Activated T-helper 1 cell treated with anti-CD3 and anti-CD28 coated beads, Interleukin-12 subunit alpha, Interleukin-12 subunit beta, Interleukin-2, Interleukin-4 antibody, amounts not matched to agents 30 ng/mL and 10 ng/mL and 1 ng/mL, durations not matched to agents 14 hours and 24 hours and 36 hours (primary cell): ENCODE measurements around the gene HNRNPAB. TPM values are rescaled to one million over a fixed set of nuclear protein-coding genes. Genes with fewer than 3 reads are reported as not detected.

Experiments
- DNase-seq: peaks from one replicate; pipeline ENCODE4 v3.0.0; 2021; ENCODE audit warnings: low spot score
- H3K27ac Mint-ChIP-seq: one replicate; pipeline ENCODE4 v1.8.0; 2021; ENCODE audit warnings: mild to moderate bottlenecking, mixed read lengths
- H3K27me3 Mint-ChIP-seq: one replicate; pipeline ENCODE4 v1.8.0; 2022; ENCODE audit warnings: mild to moderate bottlenecking, moderate library complexity, mixed read lengths; ENCODE audit not compliant: insufficient read depth
- H3K36me3 Mint-ChIP-seq: one replicate; pipeline ENCODE4 v1.8.0; 2021; ENCODE audit warnings: low read depth, mixed read lengths
- H3K4me1 Mint-ChIP-seq: one replicate; pipeline ENCODE4 v1.8.0; 2021; ENCODE audit warnings: low read depth, mixed read lengths
- H3K4me3 Mint-ChIP-seq: one replicate; pipeline ENCODE4 v1.8.0; 2021; ENCODE audit warnings: mild to moderate bottlenecking, moderate library complexity, mixed read lengths
- H3K9me3 Mint-ChIP-seq: one replicate; pipeline ENCODE4 v1.8.0; 2021; ENCODE audit warnings: mixed read lengths
- intact Hi-C: fragments of 100-400 bp; cut with micrococcal nuclease; formaldehyde crosslinking; loops from one replicate; pipeline ENCODE4 v1.15.1; 2024
- total RNA-seq: library from RNA; stranded (reverse); gene quantifications from 2 replicates; pipeline ENCODE4 v1.2.3, GENCODE V29; 2022

Gene HNRNPAB
- total RNA-seq, 1 donor from 2014 or later = 472 TPM

DNA sequence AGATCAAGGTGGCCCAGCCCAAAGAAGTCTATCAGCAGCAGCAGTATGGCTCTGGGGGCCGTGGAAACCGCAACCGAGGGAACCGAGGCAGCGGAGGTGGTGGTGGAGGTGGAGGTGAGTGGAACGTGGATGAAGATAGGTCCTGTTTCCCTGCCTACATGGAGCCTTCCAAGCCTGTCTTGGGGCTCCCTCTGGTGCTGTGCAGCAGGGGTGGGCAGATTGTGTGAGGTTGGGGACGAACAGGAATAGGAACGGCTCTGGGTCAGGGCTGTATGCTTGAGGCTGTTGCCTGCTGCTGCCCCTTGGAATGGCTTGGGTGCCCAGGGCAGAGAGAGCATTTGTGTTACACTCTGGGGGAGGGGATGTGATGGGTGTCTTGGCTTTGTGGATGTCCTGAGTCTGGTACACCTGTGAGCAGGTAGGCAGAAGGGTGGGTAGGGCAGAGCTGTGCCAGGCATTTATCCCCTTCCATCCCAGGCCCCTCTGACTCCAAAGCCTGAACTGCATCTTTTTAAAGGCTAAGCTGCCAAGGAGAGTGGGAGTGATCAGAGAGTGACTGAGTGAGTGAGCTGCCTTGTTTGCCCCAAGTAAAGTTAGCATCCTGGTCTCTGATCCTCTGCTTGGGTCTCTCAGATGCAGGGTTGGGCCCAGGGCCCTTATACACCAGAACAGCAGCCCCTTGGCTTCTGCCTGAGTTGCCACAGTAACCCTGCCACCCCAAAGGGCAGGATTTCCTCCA lies 5.2 kb downstream of the HNRNPAB start:
- no peak overlapping the region for H3K4me3 Mint-ChIP-seq
- no peaks in the 10 kb centered on the region for H3K27me3 Mint-ChIP-seq
- H3K36me3 Mint-ChIP-seq = peaks cover 76% of the 10 kb centered on the region
- no peaks in the 10 kb centered on the region for H3K9me3 Mint-ChIP-seq
- H3K27ac Mint-ChIP-seq = no peak overlapping the region
- H3K4me1 Mint-ChIP-seq = peaks cover 54% of the 10 kb centered on the region
- no peak for DNase-seq
- intact Hi-C loops = loop anchor here (10.0 kb wide), 2 partner anchors 1185 to 1405 kb away; partner anchors contain the start of gene ZNF346

DNA sequence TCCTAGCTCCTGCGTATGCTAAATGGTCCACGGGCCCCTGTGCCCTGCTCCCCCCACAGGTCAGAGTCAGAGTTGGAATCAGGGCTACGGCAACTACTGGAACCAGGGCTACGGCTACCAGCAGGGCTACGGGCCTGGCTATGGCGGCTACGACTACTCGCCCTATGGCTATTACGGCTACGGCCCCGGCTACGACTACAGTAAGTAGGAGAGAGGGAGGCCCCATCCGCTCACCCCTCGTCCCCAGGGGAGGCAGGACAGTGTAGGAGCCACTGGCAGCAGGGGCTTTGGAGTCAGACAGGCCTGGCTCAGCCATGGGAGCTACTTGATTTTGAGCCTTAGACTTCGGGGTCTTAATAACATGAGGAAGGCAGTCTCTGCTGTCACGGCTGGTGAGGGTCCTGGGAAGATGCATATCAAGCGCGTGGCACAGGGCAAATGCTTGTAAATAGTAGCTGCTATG lies 5.8 kb downstream of the HNRNPAB start:
- Mint-ChIP-seq H3K4me3 (no peak overlapping the region), H3K36me3 (peaks cover 76% of the 10 kb centered on the region), H3K9me3 (no peaks in the 10 kb centered on the region), H3K27me3 (no peaks in the 10 kb centered on the region), H3K27ac (peak overlapping the region; percentile 29), H3K4me1 (peaks cover 54% of the 10 kb centered on the region)
- DNase-seq = no peak
- intact Hi-C loops = no loop called here

DNA sequence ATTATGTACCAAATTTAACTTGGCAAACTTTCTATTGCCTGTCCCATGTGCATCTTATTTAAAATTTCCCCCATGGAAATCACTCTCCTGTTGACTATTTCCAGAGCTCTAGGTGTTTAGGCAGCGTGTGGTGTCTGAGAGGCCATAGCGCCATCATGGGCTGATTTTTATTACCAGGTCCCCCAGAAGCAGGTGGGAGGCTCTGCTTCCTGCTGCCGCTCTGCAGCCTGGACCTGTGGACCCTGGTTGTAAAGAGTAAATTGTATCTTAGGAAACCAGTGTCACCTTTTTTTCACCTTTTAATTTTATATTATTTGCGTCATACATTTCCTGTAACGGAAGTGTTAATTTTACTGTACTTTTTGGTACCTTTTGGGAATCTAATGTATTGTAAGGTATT lies 6.4 kb downstream of the HNRNPAB start:
- Mint-ChIP-seq H3K27me3 (no peaks in the 10 kb centered on the region), H3K36me3 (peaks cover 72% of the 10 kb centered on the region), H3K4me1 (peaks cover 52% of the 10 kb centered on the region), H3K27ac (no peak overlapping the region), H3K4me3 (no peak overlapping the region), H3K9me3 (no peaks in the 10 kb centered on the region)
- no peak for DNase-seq
- intact Hi-C loops = no loop called here

DNA sequence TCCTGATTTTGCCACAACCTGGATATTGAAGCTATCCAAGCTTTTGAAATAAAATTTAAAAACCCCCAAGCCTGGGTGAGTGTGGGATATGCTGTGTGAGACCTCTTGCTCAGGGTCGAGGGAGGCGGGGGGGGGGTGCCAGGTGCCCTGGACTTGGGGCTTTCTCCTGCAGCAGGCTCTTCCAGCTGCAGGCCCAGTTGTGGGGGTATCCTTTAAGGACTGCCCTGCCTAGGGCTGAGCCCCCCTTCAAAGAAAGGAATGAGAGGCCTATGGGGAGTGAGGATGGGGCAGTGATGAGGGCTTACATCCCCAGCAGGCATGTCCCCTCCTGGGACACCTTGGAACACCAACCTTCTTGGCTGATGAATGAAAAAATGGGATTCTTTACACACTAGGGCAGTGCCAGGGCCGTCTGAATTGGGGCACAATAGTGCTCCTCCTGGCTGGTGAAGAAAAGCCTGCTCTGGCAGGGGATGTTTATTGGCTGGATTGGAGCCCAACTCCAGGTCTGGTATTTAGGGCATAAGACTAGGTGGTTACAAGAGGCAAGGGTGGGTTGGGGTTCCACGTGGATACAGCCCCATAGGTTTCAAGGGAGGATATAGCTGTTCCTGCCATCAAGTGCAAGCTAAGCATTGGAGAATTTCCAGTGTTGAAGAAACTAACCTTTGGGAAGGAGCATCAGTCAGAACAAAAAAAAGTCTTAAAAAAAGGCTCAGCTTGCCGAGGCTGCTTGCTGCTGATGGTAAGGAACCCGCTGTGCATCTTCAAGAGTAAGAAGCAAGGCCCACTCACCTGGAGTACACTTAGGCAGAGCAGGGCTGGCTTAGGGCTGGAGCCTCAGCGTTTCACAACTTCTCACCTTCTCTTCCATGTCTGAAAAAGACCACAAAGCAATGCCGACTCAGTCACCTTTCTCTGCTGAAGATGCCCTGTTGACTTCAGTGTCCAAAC lies 7.0 kb downstream of the HNRNPAB start:
- H3K27me3 Mint-ChIP-seq = no peaks in the 10 kb centered on the region
- H3K27ac Mint-ChIP-seq = peak overlapping the region; percentile 12
- no peak for DNase-seq
- H3K36me3 Mint-ChIP-seq = peaks cover 70% of the 10 kb centered on the region
- H3K4me1 Mint-ChIP-seq = peaks cover 50% of the 10 kb centered on the region
- H3K4me3 Mint-ChIP-seq = no peak overlapping the region
- intact Hi-C loops = no loop called here
- no peaks in the 10 kb centered on the region for H3K9me3 Mint-ChIP-seq

DNA sequence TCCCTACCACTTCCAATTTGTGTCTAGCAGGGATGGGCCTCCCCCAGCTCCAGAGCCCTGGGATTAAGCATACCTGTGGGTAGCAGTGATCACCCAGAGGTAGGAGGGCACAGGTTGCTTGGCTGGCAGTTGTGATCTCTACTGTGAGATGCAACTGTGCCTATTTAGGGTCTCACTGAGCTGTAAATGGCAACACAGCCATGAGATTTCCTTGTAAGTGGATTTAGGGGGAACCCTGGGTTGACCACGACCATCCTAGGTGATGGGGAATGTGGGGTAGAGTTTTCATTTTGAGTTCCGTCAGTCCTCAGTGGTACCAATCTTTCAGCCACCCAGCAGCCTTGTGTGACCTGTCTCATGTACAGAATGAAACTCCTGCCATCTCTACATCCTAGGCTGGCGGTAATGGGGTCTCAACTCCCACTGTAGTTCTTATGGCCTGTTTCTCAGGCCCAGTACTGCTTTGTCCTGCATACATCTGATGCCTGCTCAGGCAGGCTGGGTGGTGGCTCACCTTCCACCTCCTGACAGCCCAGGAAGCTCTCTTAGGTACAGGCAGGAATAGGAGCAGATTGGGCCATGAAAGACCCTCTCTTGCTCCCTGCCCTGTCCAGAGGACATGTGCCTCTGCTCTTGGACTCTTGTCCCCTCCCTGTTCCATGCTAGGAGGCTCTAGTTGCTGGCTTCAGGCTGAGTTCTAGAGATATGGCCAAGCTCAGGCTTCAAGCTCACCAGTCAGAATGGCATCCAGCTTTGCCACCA lies 8.1 kb downstream of the HNRNPAB start:
- H3K4me1 Mint-ChIP-seq = peaks cover 44% of the 10 kb centered on the region

DNA sequence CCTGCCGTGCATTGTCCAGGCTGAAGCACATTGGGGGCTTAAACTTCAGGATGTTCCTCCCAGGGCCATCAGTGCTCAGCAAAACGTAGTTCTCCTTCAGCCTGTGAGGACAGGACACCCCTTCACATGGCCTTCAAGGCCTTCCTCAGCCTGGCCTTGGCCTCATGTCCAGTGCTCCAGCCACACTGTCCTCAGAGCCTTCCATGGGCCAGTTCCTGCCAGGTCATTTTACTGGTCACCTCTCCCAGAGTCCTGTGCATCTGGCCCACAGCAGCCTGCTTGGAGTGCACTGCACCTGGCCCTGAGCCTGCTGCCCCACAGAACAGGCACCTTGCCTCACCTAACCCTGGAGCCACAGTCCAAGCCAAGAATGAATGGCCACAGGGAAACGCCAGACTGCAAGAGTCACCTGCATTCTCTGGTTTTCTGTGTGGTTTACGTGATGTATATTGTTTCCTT lies 8.7 kb downstream of the HNRNPAB start:
- H3K27ac Mint-ChIP-seq = no peak overlapping the region
- H3K9me3 Mint-ChIP-seq = no peaks in the 10 kb centered on the region

More for the DNA sequence above, 8.1 kb downstream of the HNRNPAB start:
- no peaks in the 10 kb centered on the region for H3K9me3 Mint-ChIP-seq
- DNase-seq = no peak
- H3K27ac Mint-ChIP-seq = peak overlapping the region; percentile 44
- peaks cover 66% of the 10 kb centered on the region for H3K36me3 Mint-ChIP-seq
- intact Hi-C loops = no loop called here
- no peak overlapping the region for H3K4me3 Mint-ChIP-seq
- no peaks in the 10 kb centered on the region for H3K27me3 Mint-ChIP-seq

DNA sequence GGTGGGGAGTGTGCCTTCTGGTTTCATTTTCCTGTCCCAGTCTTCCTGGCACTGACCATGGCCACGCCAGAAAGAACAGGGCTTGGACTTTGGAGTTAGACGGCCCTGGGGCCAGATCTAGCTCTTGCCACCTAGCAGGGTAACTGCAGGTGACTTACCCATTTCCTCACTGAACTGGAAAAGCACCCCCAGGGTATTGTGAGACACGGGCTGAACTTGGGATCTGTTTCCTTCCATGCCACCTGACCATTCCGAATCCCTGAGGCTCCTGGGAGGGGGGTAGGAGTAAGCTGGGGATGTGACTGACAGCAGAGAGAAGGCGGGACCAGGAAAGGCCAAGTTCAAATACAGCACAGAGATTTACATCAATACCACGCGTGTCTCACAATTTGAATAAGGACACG lies 9.4 kb downstream of the HNRNPAB start:
- intact Hi-C loops = no loop called here
- H3K27me3 Mint-ChIP-seq = no peaks in the 10 kb centered on the region
- H3K27ac Mint-ChIP-seq = no peak overlapping the region
- H3K4me1 Mint-ChIP-seq = peaks cover 37% of the 10 kb centered on the region
- H3K36me3 Mint-ChIP-seq = peaks cover 63% of the 10 kb centered on the region
- DNase-seq = no peak
- no peak overlapping the region for H3K4me3 Mint-ChIP-seq
- H3K9me3 Mint-ChIP-seq = no peaks in the 10 kb centered on the region

More for the DNA sequence above, 8.7 kb downstream of the HNRNPAB start:
- Mint-ChIP-seq H3K4me1 (peaks cover 39% of the 10 kb centered on the region), H3K36me3 (peaks cover 60% of the 10 kb centered on the region), H3K4me3 (no peak overlapping the region), H3K27me3 (no peaks in the 10 kb centered on the region)
- DNase-seq = no peak
- intact Hi-C loops = no loop called here

DNA sequence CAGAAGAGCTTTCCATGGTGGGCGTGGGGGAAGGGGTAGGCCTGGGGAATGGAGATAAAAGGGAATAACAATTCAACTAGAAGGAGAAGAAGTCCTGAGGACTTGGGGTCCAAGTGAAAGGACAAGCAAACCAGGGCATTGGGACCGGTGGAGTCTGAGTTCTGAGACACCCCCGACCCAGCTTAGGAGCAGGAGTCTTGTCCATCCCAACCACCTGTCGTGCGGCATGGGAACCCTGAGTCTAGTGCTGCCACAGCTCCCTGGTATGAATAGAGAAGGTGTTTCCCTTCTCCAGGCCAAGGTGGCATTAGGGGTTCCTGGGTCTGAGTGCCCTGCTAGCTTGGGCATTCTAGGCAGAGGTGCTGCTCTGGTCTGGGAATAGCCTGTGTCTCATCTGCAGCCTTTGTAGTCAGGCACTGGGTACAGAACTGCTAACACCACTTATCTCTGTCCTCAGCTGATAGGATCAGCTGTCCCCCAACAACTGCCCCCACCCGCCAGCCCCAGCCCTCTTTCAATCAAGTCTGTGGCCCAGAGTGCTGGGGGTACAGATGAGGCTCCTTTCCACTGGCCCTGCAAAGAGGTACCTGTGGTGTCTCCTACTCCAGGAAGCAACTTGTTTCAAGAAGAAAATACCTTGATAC lies 9.9 kb downstream of the HNRNPAB start:
- Mint-ChIP-seq H3K27ac (no peak overlapping the region), H3K4me3 (no peak overlapping the region), H3K27me3 (no peaks in the 10 kb centered on the region), H3K4me1 (peaks cover 32% of the 10 kb centered on the region), H3K36me3 (peaks cover 61% of the 10 kb centered on the region), H3K9me3 (no peaks in the 10 kb centered on the region)
- intact Hi-C loops = no loop called here
- no peak for DNase-seq

DNA sequence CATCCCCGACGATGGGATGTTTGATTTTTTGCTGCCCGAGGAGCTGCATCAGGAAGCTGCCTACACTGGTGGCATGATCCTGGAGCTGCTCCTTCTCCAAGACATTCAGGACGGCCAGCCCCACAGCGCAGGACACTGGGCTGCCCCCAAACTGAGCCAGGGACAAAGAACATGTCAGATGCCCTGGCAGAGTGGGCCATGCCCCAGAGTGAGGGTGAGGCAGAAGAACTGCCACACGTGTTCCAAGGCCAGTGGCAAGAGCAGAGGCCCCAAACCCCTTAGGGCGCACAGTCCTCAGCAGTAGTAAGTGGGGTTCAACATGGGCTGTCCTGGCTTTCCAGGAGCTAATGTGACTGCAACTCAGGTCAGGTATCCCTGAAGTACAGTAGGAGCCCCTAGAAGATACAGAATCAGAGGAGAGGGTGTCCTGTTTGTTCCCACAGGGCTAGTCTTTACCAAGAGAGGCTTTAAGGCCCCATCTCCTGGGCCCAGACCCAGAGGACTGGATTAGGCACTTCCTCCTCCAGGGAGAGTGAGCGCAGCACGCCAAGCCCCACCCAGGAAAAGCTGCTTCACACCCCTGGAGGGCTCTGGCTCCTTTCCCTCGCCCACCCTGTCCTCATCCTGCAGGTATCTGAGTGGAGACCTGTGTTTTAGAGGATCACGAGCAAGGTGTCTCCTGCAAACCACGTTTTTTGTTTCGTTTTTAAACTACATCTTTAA lies 11.1 kb downstream of the HNRNPAB start:
- Mint-ChIP-seq H3K27ac (no peak overlapping the region), H3K36me3 (peaks cover 52% of the 10 kb centered on the region), H3K27me3 (no peaks in the 10 kb centered on the region), H3K4me3 (no peak overlapping the region), H3K9me3 (no peaks in the 10 kb centered on the region), H3K4me1 (peaks cover 22% of the 10 kb centered on the region)
- no peak for DNase-seq
- intact Hi-C loops = no loop called here

DNA sequence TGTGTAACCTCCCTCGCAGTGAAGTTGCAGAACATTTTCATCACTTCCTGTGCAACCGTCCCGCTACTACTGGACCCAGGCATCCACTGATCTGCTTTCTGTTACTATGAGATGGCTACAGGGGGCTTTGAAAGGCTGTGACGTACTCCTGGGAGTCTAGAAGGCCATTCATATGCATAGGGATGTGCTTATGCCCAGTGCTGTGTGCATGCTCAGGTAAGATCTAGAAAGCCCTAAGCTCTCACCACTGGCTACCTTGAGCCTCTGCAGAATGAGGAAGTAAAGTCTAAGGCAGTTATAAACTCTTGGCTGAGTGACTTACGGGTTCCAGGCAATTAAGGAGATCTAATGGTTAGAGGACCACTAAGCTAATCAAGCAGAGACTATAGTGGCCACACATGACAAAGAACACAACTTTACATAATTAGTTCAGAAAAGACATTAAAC lies 11.8 kb downstream of the HNRNPAB start:
- H3K27ac Mint-ChIP-seq = peak overlapping the region; percentile 41
- no peaks in the 10 kb centered on the region for H3K9me3 Mint-ChIP-seq
- peaks cover 28% of the 10 kb centered on the region for H3K4me1 Mint-ChIP-seq
- no peak overlapping the region for H3K4me3 Mint-ChIP-seq
- no peaks in the 10 kb centered on the region for H3K27me3 Mint-ChIP-seq
- intact Hi-C loops = no loop called here
- DNase-seq = no peak
- peaks cover 49% of the 10 kb centered on the region for H3K36me3 Mint-ChIP-seq

DNA sequence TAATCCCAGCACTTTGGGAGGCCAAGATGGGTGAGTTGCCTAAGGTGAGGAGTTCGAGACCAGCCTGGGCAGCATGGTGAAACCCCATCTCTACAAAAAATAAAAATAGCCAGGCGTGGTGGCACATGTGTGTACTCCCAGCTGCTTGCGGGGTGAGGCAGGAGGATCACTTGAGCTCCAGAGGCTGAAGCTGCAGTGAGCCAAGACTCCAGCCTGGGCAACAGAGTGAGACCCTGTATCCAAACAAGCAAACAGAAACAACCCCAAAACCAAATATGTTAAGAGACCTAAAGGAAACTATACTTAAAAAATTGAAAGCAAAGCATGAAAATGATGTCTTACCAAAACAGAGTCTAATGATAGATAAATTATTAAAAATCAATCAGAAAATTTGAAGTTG lies 12.4 kb downstream of the HNRNPAB start:
- Mint-ChIP-seq H3K4me3 (no peak overlapping the region), H3K9me3 (no peaks in the 10 kb centered on the region), H3K36me3 (peaks cover 50% of the 10 kb centered on the region), H3K4me1 (peaks cover 34% of the 10 kb centered on the region), H3K27me3 (no peaks in the 10 kb centered on the region), H3K27ac (no peak overlapping the region)
- intact Hi-C loops = no loop called here
- no peak for DNase-seq
